ENCODE results near the gene FBLN5. TPM values are rescaled to one million over a fixed set of nuclear protein-coding genes. Genes with fewer than 3 reads are reported as not detected.

The FBLN5 gene
- total RNA-seq, 1 experiment from 2014 or later: 0.23 TPM

GRCh38 chr14:91987192-91987591 is 39.7 kb upstream of the FBLN5 start:
- no peaks in the 10 kb centered on the region for H3K4me1 ChIP-seq (ENCODE audit: control insufficient read depth, insufficient read depth, low read length)
- H3K27ac ChIP-seq (ENCODE audit: low read length): no peak overlapping the region
- BruUV-seq (replicated peaks): no TSS peak
- ATAC-seq (no peak), DNase-seq (ENCODE audit: low read depth, low spot score) (no peak)
- H3K9me3 ChIP-seq (ENCODE audit: control insufficient read depth, insufficient read depth, low read depth, low read length): no peaks in the 10 kb centered on the region
- no peaks in the 10 kb centered on the region for H3K27me3 ChIP-seq (ENCODE audit: control insufficient read depth, insufficient read depth, low read length)
- ChIA-PET CTCF (no interaction called here), POLR2A (no interaction called here)
- in situ Hi-C loops (cut with HindIII; ENCODE audit: low pct_unique_long_range_greater_than_20kb, low sequenced_read_pairs) (no loop called here), intact Hi-C loops (cut with micrococcal nuclease; ENCODE audit: unreplicated experiment) (no loop called here)
- TF ChIP-seq, protein P1, sequence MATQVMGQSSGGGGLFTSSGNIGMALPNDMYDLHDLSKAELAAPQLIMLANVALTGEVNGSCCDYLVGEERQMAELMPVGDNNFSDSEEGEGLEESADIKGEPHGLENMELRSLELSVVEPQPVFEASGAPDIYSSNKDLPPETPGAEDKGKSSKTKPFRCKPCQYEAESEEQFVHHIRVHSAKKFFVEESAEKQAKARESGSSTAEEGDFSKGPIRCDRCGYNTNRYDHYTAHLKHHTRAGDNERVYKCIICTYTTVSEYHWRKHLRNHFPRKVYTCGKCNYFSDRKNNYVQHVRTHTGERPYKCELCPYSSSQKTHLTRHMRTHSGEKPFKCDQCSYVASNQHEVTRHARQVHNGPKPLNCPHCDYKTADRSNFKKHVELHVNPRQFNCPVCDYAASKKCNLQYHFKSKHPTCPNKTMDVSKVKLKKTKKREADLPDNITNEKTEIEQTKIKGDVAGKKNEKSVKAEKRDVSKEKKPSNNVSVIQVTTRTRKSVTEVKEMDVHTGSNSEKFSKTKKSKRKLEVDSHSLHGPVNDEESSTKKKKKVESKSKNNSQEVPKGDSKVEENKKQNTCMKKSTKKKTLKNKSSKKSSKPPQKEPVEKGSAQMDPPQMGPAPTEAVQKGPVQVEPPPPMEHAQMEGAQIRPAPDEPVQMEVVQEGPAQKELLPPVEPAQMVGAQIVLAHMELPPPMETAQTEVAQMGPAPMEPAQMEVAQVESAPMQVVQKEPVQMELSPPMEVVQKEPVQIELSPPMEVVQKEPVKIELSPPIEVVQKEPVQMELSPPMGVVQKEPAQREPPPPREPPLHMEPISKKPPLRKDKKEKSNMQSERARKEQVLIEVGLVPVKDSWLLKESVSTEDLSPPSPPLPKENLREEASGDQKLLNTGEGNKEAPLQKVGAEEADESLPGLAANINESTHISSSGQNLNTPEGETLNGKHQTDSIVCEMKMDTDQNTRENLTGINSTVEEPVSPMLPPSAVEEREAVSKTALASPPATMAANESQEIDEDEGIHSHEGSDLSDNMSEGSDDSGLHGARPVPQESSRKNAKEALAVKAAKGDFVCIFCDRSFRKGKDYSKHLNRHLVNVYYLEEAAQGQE (IDR thresholded peaks at IDR 0.05; ENCODE audit: insufficient read depth in 1 of 2, low read depth in 2 of 2, low read length in 1 of 2): no peak
- TF ChIP-seq, protein P2, sequence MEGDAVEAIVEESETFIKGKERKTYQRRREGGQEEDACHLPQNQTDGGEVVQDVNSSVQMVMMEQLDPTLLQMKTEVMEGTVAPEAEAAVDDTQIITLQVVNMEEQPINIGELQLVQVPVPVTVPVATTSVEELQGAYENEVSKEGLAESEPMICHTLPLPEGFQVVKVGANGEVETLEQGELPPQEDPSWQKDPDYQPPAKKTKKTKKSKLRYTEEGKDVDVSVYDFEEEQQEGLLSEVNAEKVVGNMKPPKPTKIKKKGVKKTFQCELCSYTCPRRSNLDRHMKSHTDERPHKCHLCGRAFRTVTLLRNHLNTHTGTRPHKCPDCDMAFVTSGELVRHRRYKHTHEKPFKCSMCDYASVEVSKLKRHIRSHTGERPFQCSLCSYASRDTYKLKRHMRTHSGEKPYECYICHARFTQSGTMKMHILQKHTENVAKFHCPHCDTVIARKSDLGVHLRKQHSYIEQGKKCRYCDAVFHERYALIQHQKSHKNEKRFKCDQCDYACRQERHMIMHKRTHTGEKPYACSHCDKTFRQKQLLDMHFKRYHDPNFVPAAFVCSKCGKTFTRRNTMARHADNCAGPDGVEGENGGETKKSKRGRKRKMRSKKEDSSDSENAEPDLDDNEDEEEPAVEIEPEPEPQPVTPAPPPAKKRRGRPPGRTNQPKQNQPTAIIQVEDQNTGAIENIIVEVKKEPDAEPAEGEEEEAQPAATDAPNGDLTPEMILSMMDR (IDR thresholded peaks at IDR 0.05): no peak
- no peak for TF ChIP-seq TCF7L2 (IDR thresholded peaks at IDR 0.05; ENCODE audit: low read depth, low read length)
- TF ChIP-seq SIN3A (IDR thresholded peaks at IDR 0.05; ENCODE audit: borderline replicate concordance, insufficient read depth, low read depth, low read length): no peak
- TF ChIP-seq POLR2AphosphoS5 (IDR thresholded peaks at IDR 0.05; ENCODE audit: low read depth, low read length): no peak
- no peak overlapping the region for H3K4me3 ChIP-seq (ENCODE audit: low read depth in 2 of 2, low read length in 2 of 2)
- H3K36me3 ChIP-seq (ENCODE audit: control insufficient read depth, insufficient read depth, low read length): peaks cover 6% of the 10 kb centered on the region

- ATAC-seq (no peak), DNase-seq (ENCODE audit: low read depth, low spot score) (no peak)
- no TSS peak for BruUV-seq (replicated peaks)
- Histone ChIP-seq H3K27ac (ENCODE audit: low read length) (no peak overlapping the region), H3K9me3 (ENCODE audit: control insufficient read depth, insufficient read depth, low read depth, low read length) (no peaks in the 10 kb centered on the region), H3K4me3 (ENCODE audit: low read depth in 2 of 2, low read length in 2 of 2) (no peak overlapping the region), H3K27me3 (ENCODE audit: control insufficient read depth, insufficient read depth, low read length) (no peaks in the 10 kb centered on the region), H3K4me1 (ENCODE audit: control insufficient read depth, insufficient read depth, low read length) (no peaks in the 10 kb centered on the region), H3K36me3 (ENCODE audit: control insufficient read depth, insufficient read depth, low read length) (peaks cover 6% of the 10 kb centered on the region)
- POLR2A ChIA-PET: interaction anchor here (0.6 kb wide), 1 partner anchor 25 kb away, joined by 3 read pairs; no protein-coding TSS in a partner anchor
- intact Hi-C loops (cut with micrococcal nuclease; ENCODE audit: unreplicated experiment): no loop called here
- TF ChIP-seq, protein P2 (IDR thresholded peaks at IDR 0.05): no peak
- no peak for TF ChIP-seq POLR2AphosphoS5 (IDR thresholded peaks at IDR 0.05; ENCODE audit: low read depth, low read length)
- TF ChIP-seq, protein P1 (IDR thresholded peaks at IDR 0.05; ENCODE audit: insufficient read depth in 1 of 2, low read depth in 2 of 2, low read length in 1 of 2): no peak
- TF ChIP-seq TCF7L2 (IDR thresholded peaks at IDR 0.05; ENCODE audit: low read depth, low read length): no peak
- no peak for TF ChIP-seq SIN3A (IDR thresholded peaks at IDR 0.05; ENCODE audit: borderline replicate concordance, insufficient read depth, low read depth, low read length)
- in situ Hi-C loops (cut with HindIII; ENCODE audit: low pct_unique_long_range_greater_than_20kb, low sequenced_read_pairs): no loop called here
- CTCF ChIA-PET: interaction anchor here (1.2 kb wide), 1 partner anchor 11 kb away, joined by 3 read pairs; no protein-coding TSS in a partner anchor
Observed at GRCh38 chr14:91985521-91986255, 38.2 kb upstream of the FBLN5 start.

Data from Panc1 (cell line).